Measurements from ENCODE around the gene GNG12. TPM values are rescaled to one million over a fixed set of nuclear protein-coding genes. Genes with fewer than 3 reads are reported as not detected.

GNG12 gene
- total RNA-seq, 1 experiment from 2014 or later = 14.3 TPM

GRCh38 chr1:67843746-67844145 lies 10.5 kb upstream of the GNG12 start:
- H3K23ac ChIP-seq (ENCODE audit: insufficient read length, low read depth, low read length) = no peak overlapping the region
- H2BK15ac ChIP-seq (ENCODE audit: low read depth, low read length) = no peak overlapping the region
- no peaks in the 10 kb centered on the region for H3K79me2 ChIP-seq (ENCODE audit: insufficient read depth, low read length)
- no peaks in the 10 kb centered on the region for H3K23me2 ChIP-seq (ENCODE audit: insufficient read length, low read depth, low read length, poor library complexity, severe bottlenecking)
- no peak overlapping the region for H2BK20ac ChIP-seq (ENCODE audit: low read depth, low read length, poor library complexity, severe bottlenecking)
- no peak overlapping the region for H2BK5ac ChIP-seq (ENCODE audit: insufficient read length, low read length)
- no peaks in the 10 kb centered on the region for H3K27me3 ChIP-seq (ENCODE audit: insufficient read depth, low read length)
- Mint-ChIP-seq H3K27ac (peak overlapping the region in 1 of 3 experiments; percentile 32; a peak in 2 of 7 replicates), H3K4me1 (peaks cover 44 to 53% of the 10 kb centered on the region in 2 experiments), H3K36me3 (ENCODE audit: insufficient read depth in 1 of 3, low read depth in 3 of 3) (no peaks in the 10 kb centered on the region), H3K27me3 (ENCODE audit: low read depth) (peaks cover 1% of the 10 kb centered on the region), H3K4me3 (no peak overlapping the region), H3K9me3 (no peaks in the 10 kb centered on the region)
- TF ChIP-seq, protein P1, sequence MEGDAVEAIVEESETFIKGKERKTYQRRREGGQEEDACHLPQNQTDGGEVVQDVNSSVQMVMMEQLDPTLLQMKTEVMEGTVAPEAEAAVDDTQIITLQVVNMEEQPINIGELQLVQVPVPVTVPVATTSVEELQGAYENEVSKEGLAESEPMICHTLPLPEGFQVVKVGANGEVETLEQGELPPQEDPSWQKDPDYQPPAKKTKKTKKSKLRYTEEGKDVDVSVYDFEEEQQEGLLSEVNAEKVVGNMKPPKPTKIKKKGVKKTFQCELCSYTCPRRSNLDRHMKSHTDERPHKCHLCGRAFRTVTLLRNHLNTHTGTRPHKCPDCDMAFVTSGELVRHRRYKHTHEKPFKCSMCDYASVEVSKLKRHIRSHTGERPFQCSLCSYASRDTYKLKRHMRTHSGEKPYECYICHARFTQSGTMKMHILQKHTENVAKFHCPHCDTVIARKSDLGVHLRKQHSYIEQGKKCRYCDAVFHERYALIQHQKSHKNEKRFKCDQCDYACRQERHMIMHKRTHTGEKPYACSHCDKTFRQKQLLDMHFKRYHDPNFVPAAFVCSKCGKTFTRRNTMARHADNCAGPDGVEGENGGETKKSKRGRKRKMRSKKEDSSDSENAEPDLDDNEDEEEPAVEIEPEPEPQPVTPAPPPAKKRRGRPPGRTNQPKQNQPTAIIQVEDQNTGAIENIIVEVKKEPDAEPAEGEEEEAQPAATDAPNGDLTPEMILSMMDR (conservative IDR thresholded peaks at IDR 0.05) = no peak
- no peak overlapping the region for H4K91ac ChIP-seq (ENCODE audit: insufficient read length, low read depth, low read length)
- peaks cover 10% of the 10 kb centered on the region; the same call in 1 of the 2 replicates for H3K4me1 ChIP-seq (ENCODE audit: insufficient read depth, low read length)
- H3K14ac ChIP-seq (ENCODE audit: insufficient read depth, low read length) = no peak overlapping the region
- no peaks in the 10 kb centered on the region for H3K79me1 ChIP-seq (ENCODE audit: insufficient read depth, low read depth, low read length, poor library complexity, severe bottlenecking)
- no peak overlapping the region for H2AK5ac ChIP-seq (ENCODE audit: insufficient read length, low read length)
- H3K4ac ChIP-seq (ENCODE audit: low read depth, low read length) = no peak overlapping the region
- H2BK12ac ChIP-seq (ENCODE audit: insufficient read length, low read depth, low read length) = no peak overlapping the region
- no peak overlapping the region for H3K9ac ChIP-seq (ENCODE audit: extremely low read depth, insufficient read length, low read length)
- no peak overlapping the region for H3K27ac ChIP-seq (ENCODE audit: insufficient read length, low read depth, low read length)
- no peak for DNase-seq
- H4K5ac ChIP-seq (ENCODE audit: insufficient read length, low read depth, low read length) = no peak overlapping the region
- no peak overlapping the region for H3K56ac ChIP-seq (ENCODE audit: insufficient read length, low read depth, low read length)
- no peak overlapping the region for H2BK120ac ChIP-seq (ENCODE audit: low read depth, low read length, poor library complexity, severe bottlenecking)
- H2AFZ ChIP-seq (ENCODE audit: low read length) = no peak overlapping the region
- H3T11ph ChIP-seq (ENCODE audit: low read length) = no peak overlapping the region
- no peak overlapping the region for H4K8ac ChIP-seq (replicated peaks; ENCODE audit: insufficient read length, low read depth, low read length)
- no peaks in the 10 kb centered on the region for H3K9me3 ChIP-seq (ENCODE audit: control insufficient read depth, low read depth, low read length)
- H3K4me2 ChIP-seq (ENCODE audit: insufficient read depth, insufficient read length, low read length) = no peak overlapping the region
- H4K20me1 ChIP-seq (ENCODE audit: control insufficient read depth, insufficient read depth, insufficient read length) = no peaks in the 10 kb centered on the region
- no peak overlapping the region for H3K18ac ChIP-seq (ENCODE audit: insufficient read length, low read depth, low read length)

All from H9 (cell line).